GM12878 (cell line): ENCODE results near the gene SPATA18. TPM values are rescaled to one million over a fixed set of nuclear protein-coding genes. Genes with fewer than 3 reads are reported as not detected.

Source experiments
- ATAC-seq: fragments of 200-7000 bp; cut with Tn5 transposase; 3 replicates; pipeline ENCODE4 v1.9.1; 2020; ENCODE audit warnings: mild to moderate bottlenecking, moderate library complexity
- BruUV-seq: library from RNA; stranded (reverse); fragments of 400-500 nt; replicated peaks from 2 replicates; lab custom pipeline; 2021; lab: Mats Ljungman, UMichigan
- CTCF ChIA-PET: fragments of 300-600 bp; sonication (Branson Sonifier 250); formaldehyde crosslinking; extraction: SDS; loops from one replicate; lab custom pipeline; 2021; ENCODE audit warnings: inconsistent platforms; lab: Yijun Ruan, JAX
- POLR2A ChIA-PET: fragments of 350-600 bp; formaldehyde crosslinking; extraction: SDS; loops from one replicate; lab custom pipeline; 2021; ENCODE audit warnings: inconsistent platforms; lab: Charles Lee
- RAD21 ChIA-PET: fragments of 300-600 bp; sonication (Branson Sonifier 250); formaldehyde crosslinking; loops from one replicate; lab custom pipeline; 2023; ENCODE audit warnings: antibody characterized with exemption; ENCODE audit not compliant: unreplicated experiment; lab: Charles Lee
- SMC1A ChIA-PET: fragments of 300-600 bp; sonication (Branson Sonifier 250); formaldehyde crosslinking; loops from one replicate; lab custom pipeline; 2023; ENCODE audit not compliant: unreplicated experiment, uncharacterized antibody; lab: Charles Lee
- DNase-seq: peaks from one replicate; pipeline ENCODE4 v3.0.0-alpha.2; 2011; ENCODE audit warnings: low read depth, low spot score
- FAIRE-seq: peaks from 3 replicates; lab custom pipeline; 2011; peaks lifted over from hg19 to GRCh38; lab: Jason Lieb, UNC
- H2AFZ ChIP-seq: 2 replicates; pipeline ENCODE4 v1.6.0; 2011; ENCODE audit warnings: low read depth, low read length, control low read depth; ENCODE audit not compliant: control insufficient read depth
- H3K27ac ChIP-seq: 2 replicates; pipeline ENCODE4 v1.5.1; 2011; ENCODE audit warnings: control low read depth; ENCODE audit not compliant: control insufficient read depth, insufficient read depth
- H3K27me3 ChIP-seq, 2 experiments: replicated peaks in 1 of 2; 2 replicates each; pipeline versions ENCODE4 v1.6.0 to v1.6.1; 2011; ENCODE audit warnings: low read length in 1 of 2; ENCODE audit not compliant: control insufficient read depth in 2 of 2, insufficient read depth in 2 of 2
- H3K36me3 ChIP-seq, 2 experiments: 2 replicates each; pipeline ENCODE4 v1.5.1; 2011; ENCODE audit warnings: low read length in 1 of 2; ENCODE audit not compliant: control insufficient read depth in 2 of 2, insufficient read depth in 2 of 2
- H3K4me1 ChIP-seq: 2 replicates; pipeline ENCODE4 v1.6.1; 2011; ENCODE audit warnings: mild to moderate bottlenecking, low read length, moderate library complexity, mixed read lengths; ENCODE audit not compliant: control insufficient read depth, insufficient read depth
- H3K4me2 ChIP-seq: 2 replicates; pipeline ENCODE4 v1.6.0; 2011; ENCODE audit warnings: control low read depth; ENCODE audit not compliant: control insufficient read depth, insufficient read depth
- H3K4me3 ChIP-seq: fragments of 200-600 bp; sonication (generic); 2 replicates; pipeline ENCODE4 v1.5.1; 2016
- H3K79me2 ChIP-seq: 2 replicates; pipeline ENCODE4 v1.6.0; 2011; ENCODE audit warnings: low read length; ENCODE audit not compliant: control insufficient read depth, insufficient read depth
- H3K9ac ChIP-seq: 2 replicates; pipeline ENCODE4 v1.8.0; 2011; ENCODE audit warnings: low read length, control low read depth, mixed read lengths; ENCODE audit not compliant: control insufficient read depth, insufficient read depth
- H3K9me3 ChIP-seq: replicated peaks from 3 replicates; pipeline ENCODE4 v1.5.1; 2011; ENCODE audit warnings: mild to moderate bottlenecking, low read length; ENCODE audit not compliant: control insufficient read depth, insufficient read depth
- H4K20me1 ChIP-seq: 2 replicates; pipeline ENCODE4 v1.6.0; 2011; ENCODE audit not compliant: control insufficient read depth, insufficient read depth
- GABPA ChIP-seq: IDR thresholded peaks from 2 replicates; pipeline ENCODE4 v1.6.1; 2014; ENCODE audit warnings: antibody characterized with exemption, low read depth, mild to moderate bottlenecking, inconsistent platforms
- HDAC6 ChIP-seq: fragments of 200-600 bp; sonication (generic); IDR thresholded peaks from one replicate; pipeline ENCODE4 v1.8.0; 2017; ENCODE audit warnings: antibody characterized with exemption; ENCODE audit not compliant: unreplicated experiment
- KAT2A ChIP-seq: conservative IDR thresholded peaks from 2 replicates; pipeline ENCODE4 v1.6.1; 2011; ENCODE audit warnings: low read depth, low read length; ENCODE audit not compliant: control insufficient read depth
- RAD21 ChIP-seq: IDR thresholded peaks from 2 replicates; pipeline ENCODE4 v1.6.1; 2011; ENCODE audit warnings: mild to moderate bottlenecking, low read depth, low read length, moderate library complexity; ENCODE audit not compliant: insufficient read depth
- ZNF217 ChIP-seq: fragments of 450-650 bp; IDR thresholded peaks from 2 replicates; pipeline ENCODE4 v1.6.1; 2017; ENCODE audit warnings: antibody characterized with exemption, mild to moderate bottlenecking
- WGBS: methylation state at CpG from one replicate; pipeline ENCODE4 v1.1.6; 2016; ENCODE audit warnings: low lambda C conversion rate; ENCODE audit not compliant: insufficient replicate concordance, insufficient coverage; ENCODE audit errors: missing lambda C conversion rate; 5-methylcytosine and 5-hydroxymethylcytosine counted together
- in situ Hi-C: fragments of 300-500 bp; cut with MboI; formaldehyde crosslinking; loops from 9 replicates; pipeline ENCODE4 v1.14.3; 2018; ENCODE audit warnings: mixed read lengths
- intact Hi-C: fragments of 100-400 bp; cut with micrococcal nuclease; formaldehyde crosslinking; loops from one replicate; pipeline ENCODE4 v1.14.2; 2022; ENCODE audit not compliant: unreplicated experiment
- polyA plus RNA-seq, 11 experiments: library from polyadenylated mRNA; depleted of rRNA in 4 of 11; unstranded in 6 of 11; stranded (reverse) in 5 of 11; fragments of >200 nt; fragmentation: Nextera tagmentation in 4 of 11; fragmentation: Illumina TruSeq in 1 of 11; extraction: Ambion mirVana in 4 of 11; extraction: Trizol in 1 of 11; gene quantifications; 1 replicate in 1 of 11; 2 replicates in 10 of 11; pipeline versions ENCODE4 v1.2.1 to v1.2.3, GENCODE V29; 2011 to 2016; ENCODE audit warnings: inconsistent platforms in 2 of 11, missing spikeins in 2 of 11, low read depth in 1 of 11
- total RNA-seq, 4 experiments: library from RNA; depleted of rRNA in 3 of 4; stranded (reverse); fragments of >200 nt in 3 of 4; fragmentation: Illumina TruSeq in 1 of 4; extraction: Trizol in 1 of 4; gene quantifications; 2 replicates each; pipeline versions ENCODE4 v1.2.1 to v1.2.3, GENCODE V29; 2013 to 2021
- TF ChIP-seq, protein P1 (sequence below): fragments of 450-650 bp; formaldehyde crosslinking; IDR thresholded peaks from 2 replicates; pipeline ENCODE4 v1.5.0; 2022; ENCODE audit warnings: mild to moderate bottlenecking, missing genetic modification characterization
- TF ChIP-seq, protein P2 (sequence below): IDR thresholded peaks from 2 replicates; pipeline ENCODE4 v1.6.1; 2012; ENCODE audit warnings: mild to moderate bottlenecking, low read depth, low read length
- TF ChIP-seq, protein P3 (sequence below): IDR thresholded peaks from 2 replicates; pipeline ENCODE4 v1.6.1; 2011; ENCODE audit warnings: low read depth, mild to moderate bottlenecking, low read length, moderate library complexity, borderline replicate concordance; ENCODE audit errors: extremely low read depth

The SPATA18 gene
- total and polyA plus RNA-seq, 10 of the 15 experiments (the other 5 are each of a cell fraction or from before 2014, with no cell fraction given): 0.39 to 4.5 (median 1.9) TPM

DNA sequence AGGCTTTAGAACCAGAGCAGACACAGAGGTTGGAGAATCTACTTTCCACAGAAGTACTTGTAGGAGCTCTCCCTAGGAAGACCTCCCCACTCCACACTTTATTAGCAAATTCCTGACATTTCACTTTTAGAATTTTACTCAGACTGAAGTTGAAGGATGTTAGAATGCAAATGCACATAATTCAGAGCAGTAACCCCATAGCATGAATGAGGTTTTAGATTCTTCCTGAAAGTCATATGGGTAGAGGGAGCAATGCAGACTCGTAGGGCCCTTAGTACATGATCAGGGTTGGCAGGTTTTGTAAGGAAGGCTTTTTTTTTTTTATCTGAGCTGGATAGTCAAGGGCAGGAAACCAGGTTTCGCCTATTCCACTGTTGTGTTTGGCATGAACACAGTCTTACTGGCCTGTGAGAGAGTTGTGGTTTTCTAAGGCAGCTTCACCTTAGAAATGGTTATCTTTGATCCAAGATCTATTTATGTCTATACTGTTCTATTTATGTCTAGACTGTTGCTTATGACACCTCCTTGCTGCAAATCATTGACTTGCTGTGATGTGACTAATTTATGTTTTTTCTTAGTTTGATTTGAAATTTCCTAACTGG is 48.9 kb downstream of the SPATA18 start:
- ChIA-PET POLR2A (no interaction called here), SMC1A (no interaction called here), RAD21 (no interaction called here)
- Histone ChIP-seq H3K4me3 (no peak overlapping the region), H3K9me3 (no peaks in the 10 kb centered on the region), H3K4me1 (no peaks in the 10 kb centered on the region), H3K27me3 (no peaks in the 10 kb centered on the region), H3K79me2 (no peaks in the 10 kb centered on the region), H3K9ac (no peak overlapping the region), H4K20me1 (no peaks in the 10 kb centered on the region), H2AFZ (no peak overlapping the region)
- intact Hi-C loops: no loop called here
- FAIRE-seq (no peak), ATAC-seq (no peak)
- WGBS: 0% methylated on average over 2 of the region's 2 CpGs
- no peak for TF ChIP-seq GABPA
- TF ChIP-seq, protein P1, sequence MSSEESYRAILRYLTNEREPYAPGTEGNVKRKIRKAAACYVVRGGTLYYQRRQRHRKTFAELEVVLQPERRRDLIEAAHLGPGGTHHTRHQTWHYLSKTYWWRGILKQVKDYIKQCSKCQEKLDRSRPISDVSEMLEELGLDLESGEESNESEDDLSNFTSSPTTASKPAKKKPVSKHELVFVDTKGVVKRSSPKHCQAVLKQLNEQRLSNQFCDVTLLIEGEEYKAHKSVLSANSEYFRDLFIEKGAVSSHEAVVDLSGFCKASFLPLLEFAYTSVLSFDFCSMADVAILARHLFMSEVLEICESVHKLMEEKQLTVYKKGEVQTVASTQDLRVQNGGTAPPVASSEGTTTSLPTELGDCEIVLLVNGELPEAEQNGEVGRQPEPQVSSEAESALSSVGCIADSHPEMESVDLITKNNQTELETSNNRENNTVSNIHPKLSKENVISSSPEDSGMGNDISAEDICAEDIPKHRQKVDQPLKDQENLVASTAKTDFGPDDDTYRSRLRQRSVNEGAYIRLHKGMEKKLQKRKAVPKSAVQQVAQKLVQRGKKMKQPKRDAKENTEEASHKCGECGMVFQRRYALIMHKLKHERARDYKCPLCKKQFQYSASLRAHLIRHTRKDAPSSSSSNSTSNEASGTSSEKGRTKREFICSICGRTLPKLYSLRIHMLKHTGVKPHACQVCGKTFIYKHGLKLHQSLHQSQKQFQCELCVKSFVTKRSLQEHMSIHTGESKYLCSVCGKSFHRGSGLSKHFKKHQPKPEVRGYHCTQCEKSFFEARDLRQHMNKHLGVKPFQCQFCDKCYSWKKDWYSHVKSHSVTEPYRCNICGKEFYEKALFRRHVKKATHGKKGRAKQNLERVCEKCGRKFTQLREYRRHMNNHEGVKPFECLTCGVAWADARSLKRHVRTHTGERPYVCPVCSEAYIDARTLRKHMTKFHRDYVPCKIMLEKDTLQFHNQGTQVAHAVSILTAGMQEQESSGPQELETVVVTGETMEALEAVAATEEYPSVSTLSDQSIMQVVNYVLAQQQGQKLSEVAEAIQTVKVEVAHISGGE: no peak
- TF ChIP-seq, all 136 proteins: peak for 0
- Histone ChIP-seq H3K4me2 (no peak overlapping the region), H3K36me3 (no peaks in the 10 kb centered on the region), H3K27ac (no peak overlapping the region)
- no TSS peak for BruUV-seq
- CTCF ChIA-PET: no interaction called here
- DNase-seq: no peak
- in situ Hi-C loops: no loop called here

DNA sequence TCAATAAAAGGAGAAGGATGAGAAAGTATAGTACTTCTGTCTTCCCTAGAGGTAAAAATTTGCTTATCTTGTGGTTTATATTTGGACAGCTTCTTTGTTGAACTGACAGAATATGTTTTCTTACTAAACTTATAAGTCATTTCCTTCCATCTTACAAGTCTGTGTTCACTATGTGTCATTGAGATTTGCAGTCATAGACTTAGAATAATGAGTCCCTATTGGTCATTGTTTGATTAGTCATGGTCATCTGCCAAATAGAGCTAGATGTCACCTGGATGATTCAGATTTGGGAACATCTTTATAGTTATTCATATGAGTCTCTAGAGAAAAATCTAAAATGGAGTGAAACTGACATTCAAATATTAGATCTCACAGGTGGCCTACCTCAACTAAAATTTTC is 51.5 kb downstream of the SPATA18 start:
- no peak overlapping the region for H3K4me2 ChIP-seq
- CTCF ChIA-PET: interaction anchor here (1.4 kb wide), 1 partner anchor 56 kb away, joined by 3 read pairs; no protein-coding TSS in a partner anchor
- no peaks in the 10 kb centered on the region for H3K79me2 ChIP-seq
- RAD21 ChIA-PET: no interaction called here
- no peak overlapping the region for H2AFZ ChIP-seq
- no TSS peak for BruUV-seq
- no peaks in the 10 kb centered on the region for H3K4me1 ChIP-seq
- intact Hi-C loops: no loop called here
- no peak for FAIRE-seq
- in situ Hi-C loops: no loop called here
- SMC1A ChIA-PET: interaction anchor here (0.8 kb wide), 1 partner anchor 880 kb away, joined by 3 read pairs; no protein-coding TSS in a partner anchor
- H3K27ac ChIP-seq: no peak overlapping the region
- H3K9ac ChIP-seq: no peak overlapping the region
- POLR2A ChIA-PET: no interaction called here
- no peaks in the 10 kb centered on the region for H3K9me3 ChIP-seq
- H3K36me3 ChIP-seq: no peaks in the 10 kb centered on the region
- no peak for DNase-seq
- H3K4me3 ChIP-seq: no peak overlapping the region
- no peaks in the 10 kb centered on the region for H4K20me1 ChIP-seq
- H3K27me3 ChIP-seq: no peaks in the 10 kb centered on the region
- no peak for ATAC-seq
- no peak for TF ChIP-seq RAD21
- TF ChIP-seq, protein P2, sequence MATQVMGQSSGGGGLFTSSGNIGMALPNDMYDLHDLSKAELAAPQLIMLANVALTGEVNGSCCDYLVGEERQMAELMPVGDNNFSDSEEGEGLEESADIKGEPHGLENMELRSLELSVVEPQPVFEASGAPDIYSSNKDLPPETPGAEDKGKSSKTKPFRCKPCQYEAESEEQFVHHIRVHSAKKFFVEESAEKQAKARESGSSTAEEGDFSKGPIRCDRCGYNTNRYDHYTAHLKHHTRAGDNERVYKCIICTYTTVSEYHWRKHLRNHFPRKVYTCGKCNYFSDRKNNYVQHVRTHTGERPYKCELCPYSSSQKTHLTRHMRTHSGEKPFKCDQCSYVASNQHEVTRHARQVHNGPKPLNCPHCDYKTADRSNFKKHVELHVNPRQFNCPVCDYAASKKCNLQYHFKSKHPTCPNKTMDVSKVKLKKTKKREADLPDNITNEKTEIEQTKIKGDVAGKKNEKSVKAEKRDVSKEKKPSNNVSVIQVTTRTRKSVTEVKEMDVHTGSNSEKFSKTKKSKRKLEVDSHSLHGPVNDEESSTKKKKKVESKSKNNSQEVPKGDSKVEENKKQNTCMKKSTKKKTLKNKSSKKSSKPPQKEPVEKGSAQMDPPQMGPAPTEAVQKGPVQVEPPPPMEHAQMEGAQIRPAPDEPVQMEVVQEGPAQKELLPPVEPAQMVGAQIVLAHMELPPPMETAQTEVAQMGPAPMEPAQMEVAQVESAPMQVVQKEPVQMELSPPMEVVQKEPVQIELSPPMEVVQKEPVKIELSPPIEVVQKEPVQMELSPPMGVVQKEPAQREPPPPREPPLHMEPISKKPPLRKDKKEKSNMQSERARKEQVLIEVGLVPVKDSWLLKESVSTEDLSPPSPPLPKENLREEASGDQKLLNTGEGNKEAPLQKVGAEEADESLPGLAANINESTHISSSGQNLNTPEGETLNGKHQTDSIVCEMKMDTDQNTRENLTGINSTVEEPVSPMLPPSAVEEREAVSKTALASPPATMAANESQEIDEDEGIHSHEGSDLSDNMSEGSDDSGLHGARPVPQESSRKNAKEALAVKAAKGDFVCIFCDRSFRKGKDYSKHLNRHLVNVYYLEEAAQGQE: no peak
- TF ChIP-seq, protein P3, sequence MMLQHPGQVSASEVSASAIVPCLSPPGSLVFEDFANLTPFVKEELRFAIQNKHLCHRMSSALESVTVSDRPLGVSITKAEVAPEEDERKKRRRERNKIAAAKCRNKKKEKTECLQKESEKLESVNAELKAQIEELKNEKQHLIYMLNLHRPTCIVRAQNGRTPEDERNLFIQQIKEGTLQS: no peak
- TF ChIP-seq KAT2A: no peak
- no peak for TF ChIP-seq HDAC6
- no peak for TF ChIP-seq ZNF217
